Measurements from ENCODE around the gene TIPARP.

DNA sequence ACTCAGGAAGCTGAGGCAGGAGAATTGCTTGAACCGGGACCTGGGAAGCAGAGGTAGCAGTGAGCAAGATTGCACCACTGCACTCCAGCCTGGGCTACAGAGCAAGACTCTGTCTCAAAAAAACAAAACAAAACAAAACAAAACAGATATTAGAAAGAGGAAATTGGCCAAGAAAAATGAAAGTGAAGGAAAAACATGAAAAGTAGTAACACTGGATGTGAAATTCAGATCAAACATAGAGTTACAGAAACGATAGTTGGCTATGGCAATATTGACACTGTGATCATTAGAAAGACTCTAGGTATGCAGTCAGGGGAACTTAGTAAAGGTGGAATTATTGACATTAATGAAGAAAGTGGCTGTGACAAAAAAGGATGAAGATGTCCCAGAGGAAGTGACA lies 13.2 kb upstream of the TIPARP start:
- no peak for TF ChIP-seq POLR2A (IDR thresholded peaks at IDR 0.05)
- TF ChIP-seq, protein P1, sequence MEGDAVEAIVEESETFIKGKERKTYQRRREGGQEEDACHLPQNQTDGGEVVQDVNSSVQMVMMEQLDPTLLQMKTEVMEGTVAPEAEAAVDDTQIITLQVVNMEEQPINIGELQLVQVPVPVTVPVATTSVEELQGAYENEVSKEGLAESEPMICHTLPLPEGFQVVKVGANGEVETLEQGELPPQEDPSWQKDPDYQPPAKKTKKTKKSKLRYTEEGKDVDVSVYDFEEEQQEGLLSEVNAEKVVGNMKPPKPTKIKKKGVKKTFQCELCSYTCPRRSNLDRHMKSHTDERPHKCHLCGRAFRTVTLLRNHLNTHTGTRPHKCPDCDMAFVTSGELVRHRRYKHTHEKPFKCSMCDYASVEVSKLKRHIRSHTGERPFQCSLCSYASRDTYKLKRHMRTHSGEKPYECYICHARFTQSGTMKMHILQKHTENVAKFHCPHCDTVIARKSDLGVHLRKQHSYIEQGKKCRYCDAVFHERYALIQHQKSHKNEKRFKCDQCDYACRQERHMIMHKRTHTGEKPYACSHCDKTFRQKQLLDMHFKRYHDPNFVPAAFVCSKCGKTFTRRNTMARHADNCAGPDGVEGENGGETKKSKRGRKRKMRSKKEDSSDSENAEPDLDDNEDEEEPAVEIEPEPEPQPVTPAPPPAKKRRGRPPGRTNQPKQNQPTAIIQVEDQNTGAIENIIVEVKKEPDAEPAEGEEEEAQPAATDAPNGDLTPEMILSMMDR (IDR thresholded peaks at IDR 0.05), result no peak
